Measurements from ENCODE around the gene MAP2K3. TPM values are rescaled to one million over a fixed set of nuclear protein-coding genes. Genes with fewer than 3 reads are reported as not detected.
A peak's percentile ranks its signal among the peaks of the same experiment; 100 is the strongest.

The MAP2K3 gene
- 23.5 and 25.0 TPM in 2 replicates for total RNA-seq (2012; rRNA removed)
- polyA plus RNA-seq (2012; rRNA removed) = 72.6 and 82.2 TPM in 2 replicates
- polyA plus RNA-seq (2012; cell fraction: cytosol; rRNA removed) = 80.0 and 96.7 TPM in 2 replicates
- polyA plus RNA-seq (2012; cell fraction: nucleus; rRNA removed; ENCODE audit: low replicate concordance) = 106 and 189 TPM in 2 replicates
- percentile 94 among the genes with signal in this experiment for Bru-seq, nascent RNA
- percentile 86 among the genes with signal in this experiment for BruChase-seq, experiment 1, labeled RNA remaining after a 6-hour chase
- BruChase-seq, experiment 2, labeled RNA remaining after a 2-hour chase = percentile 81 among the genes with signal in this experiment
- long read RNA-seq, transcript MAP2K3-205 (3 exons, 927 nt) = minor isoform, 19 of 154 reads
- long read RNA-seq, transcript MAP2K3-202 (12 exons, 2,303 nt) = major isoform, 101 of 154 reads
- long read RNA-seq, partial matches to known transcripts = 17 of 154 reads
- long read RNA-seq, other reads (novel, unspliced or antisense) = 15 of 154 reads

- H3K9me3 ChIP-seq (ENCODE audit: control insufficient read depth, insufficient read depth, low read length) = no peaks in the 10 kb centered on the region
- H2AK9ac ChIP-seq (replicated peaks; ENCODE audit: low read depth, low read length, poor library complexity) = peak within 1 kb of the TSS; percentile 96
- peak within 1 kb of the TSS; percentile 33 to 68; a peak in 3 of 4 replicates for H4K8ac ChIP-seq (ENCODE audit: low read depth in 2 of 2, low read length in 2 of 2)
- peak within 1 kb of the TSS; percentile 22; the same call in 1 of the 2 replicates for H3K18ac ChIP-seq (ENCODE audit: low read depth, low read length)
- BruUV-seq (replicated peaks) = TSS peak; percentile 81
- in situ Hi-C loops (cut with MboI; ENCODE audit: low sequenced_read_pairs) = loop anchor here (5.0 kb wide), 1 partner anchor 228 kb away; no protein-coding TSS in a partner anchor
- H2BK5ac ChIP-seq (ENCODE audit: low read depth, low read length, poor library complexity, severe bottlenecking) = peak within 1 kb of the TSS; percentile 95
- WGBS, 2 experiments (ENCODE audit: extremely low coverage in 2 of 2, insufficient read length in 1 of 2) = 0% methylated on average over 65 of the region's 88 CpGs; no CpG with 5 or more reads in 1 of the 2 experiments
- H3K36me3 ChIP-seq (ENCODE audit: control insufficient read depth, insufficient read depth, low read length) = no peaks in the 10 kb centered on the region; the same call in 1 of the 2 replicates
- peaks cover 34% of the 10 kb centered on the region for H3K9me1 ChIP-seq (ENCODE audit: insufficient read depth, low read length)
- H3K4me3 ChIP-seq (ENCODE audit: insufficient read depth, low read depth, low read length) = peak within 1 kb of the TSS; percentile 84
- ChIA-PET CTCF (no interaction called here), POLR2A (ENCODE audit: unreplicated experiment) (no interaction called here)
- H3K4me1 ChIP-seq (ENCODE audit: control insufficient read depth, insufficient read depth, low read length) = peaks cover 47% of the 10 kb centered on the region
- peak within 1 kb of the TSS; percentile 84; the same call in 1 of the 2 replicates for H3K56ac ChIP-seq (ENCODE audit: extremely low read depth, insufficient read depth, low read length)
- H3K23ac ChIP-seq (ENCODE audit: low read depth, low read length) = peak within 1 kb of the TSS; percentile 94
- peak within 1 kb of the TSS; percentile 88 for H3K14ac ChIP-seq (replicated peaks; ENCODE audit: low read depth, low read length)
- intact Hi-C loops (cut with micrococcal nuclease) = loop anchor here (1.0 to 5.0 kb wide), 2 partner anchors 72 to 242 kb away; partner anchors contain the start of gene TMEM11
- H2BK20ac ChIP-seq (ENCODE audit: low read depth, low read length) = peak within 1 kb of the TSS; percentile 99
- H4K20me1 ChIP-seq (ENCODE audit: insufficient read depth, low read length) = peaks cover 46% of the 10 kb centered on the region
- H2BK120ac ChIP-seq (ENCODE audit: low read depth, low read length) = peak within 1 kb of the TSS; percentile 99
- H3K27me3 ChIP-seq (ENCODE audit: control insufficient read depth, insufficient read depth, low read length) = no peaks in the 10 kb centered on the region
- H2AFZ ChIP-seq (replicated peaks; ENCODE audit: low read length, poor library complexity) = peak within 1 kb of the TSS; percentile 92
- peak within 1 kb of the TSS; percentile 20; the same call in 1 of the 2 replicates for H4K5ac ChIP-seq (ENCODE audit: low read depth, low read length)
- H3K79me1 ChIP-seq (ENCODE audit: low read depth in 1 of 2, low read length in 2 of 2) = peaks cover 6 to 63% of the 10 kb centered on the region in 2 experiments; a peak in 3 of 4 replicates
- peak within 1 kb of the TSS; percentile 83 for H3K4me2 ChIP-seq (ENCODE audit: low read depth, low read length)
- H3K27ac ChIP-seq (ENCODE audit: insufficient read depth, low read length) = peak within 1 kb of the TSS; percentile 83
- H4K91ac ChIP-seq (ENCODE audit: insufficient read depth, low read depth, low read length) = peak within 1 kb of the TSS; percentile 78
- dilution Hi-C loops (cut with HindIII; ENCODE audit: low sequenced_read_pairs, unreplicated experiment) = no loop called here
- peak; percentile 81 for ATAC-seq (ENCODE audit: low read depth)
- peak within 1 kb of the TSS; percentile 99 for H2AK5ac ChIP-seq (ENCODE audit: low read depth, low read length)
- H3K4ac ChIP-seq (ENCODE audit: low read depth, low read length) = peak within 1 kb of the TSS; percentile 99
- peak within 1 kb of the TSS; percentile 82; the same call in 1 of the 3 replicates for H2BK15ac ChIP-seq (ENCODE audit: low read depth, low read length)
- peak; percentile 99 for DNase-seq
- H3K9ac ChIP-seq (ENCODE audit: low read depth, low read length) = peak within 1 kb of the TSS; percentile 78
- TF ChIP-seq RFX5 (IDR thresholded peaks at IDR 0.05; ENCODE audit: low read depth, low read length) (0 out of 2 replicates have a peak, but pooled peaks have one; percentile 16), NFE2L2 (IDR thresholded peaks at IDR 0.05; ENCODE audit: low read depth, low read length) (no peak; the same call in 1 of the 2 replicates), MAFK (IDR thresholded peaks at IDR 0.05; ENCODE audit: low read depth, low read length) (peak; percentile 52), ELK1 (IDR thresholded peaks at IDR 0.05; ENCODE audit: borderline replicate concordance, low read depth, low read length) (no peak), MXI1 (IDR thresholded peaks at IDR 0.05; ENCODE audit: borderline replicate concordance, low read depth, low read length) (peak; percentile 24; the same call in 1 of the 2 replicates), CEBPB (IDR thresholded peaks at IDR 0.05; ENCODE audit: low read depth, low read length) (no peak), RAD21 (IDR thresholded peaks at IDR 0.05; ENCODE audit: low read length) (no peak), CTCF (conservative IDR thresholded peaks at IDR 0.05; ENCODE audit: low read depth, low read length) (no peak), USF2 (IDR thresholded peaks at IDR 0.05; ENCODE audit: low read depth, low read length) (no peak), POLR2A (IDR thresholded peaks at IDR 0.05; ENCODE audit: low read depth, low read length) (peak; percentile 97), CHD1 (IDR thresholded peaks at IDR 0.05; ENCODE audit: low read depth, low read length) (no peak)
Observed at GRCh38 chr17:21284319-21285163, at the start of gene MAP2K3. Gene MAP2K3 (plus strand): TSS chr17:21284711. CDS start chr17:21284921, 210 bp downstream.
